Measurements from ENCODE around the gene GDF7.

The GDF7 gene

DNA sequence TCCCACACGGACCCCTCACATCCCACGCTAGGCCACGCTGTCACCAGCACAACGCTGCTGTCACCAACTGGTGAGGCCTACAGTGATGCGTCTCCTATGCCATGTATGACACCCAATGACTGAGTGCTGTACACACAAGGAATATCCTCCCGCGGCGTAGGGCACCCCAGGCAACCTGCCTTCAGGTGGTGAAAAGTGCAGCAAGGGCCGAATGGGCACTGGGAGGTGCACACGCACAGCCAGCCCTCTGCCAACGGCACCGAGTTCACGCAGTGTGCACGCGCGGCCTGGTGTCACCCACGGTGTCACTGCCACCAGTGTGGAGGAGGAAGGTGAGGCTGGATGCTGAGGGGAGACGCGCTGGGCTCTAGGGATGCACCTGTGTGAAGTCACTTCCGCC lies 20.5 kb upstream of the GDF7 start:
- DNase-seq, result no peak

DNA sequence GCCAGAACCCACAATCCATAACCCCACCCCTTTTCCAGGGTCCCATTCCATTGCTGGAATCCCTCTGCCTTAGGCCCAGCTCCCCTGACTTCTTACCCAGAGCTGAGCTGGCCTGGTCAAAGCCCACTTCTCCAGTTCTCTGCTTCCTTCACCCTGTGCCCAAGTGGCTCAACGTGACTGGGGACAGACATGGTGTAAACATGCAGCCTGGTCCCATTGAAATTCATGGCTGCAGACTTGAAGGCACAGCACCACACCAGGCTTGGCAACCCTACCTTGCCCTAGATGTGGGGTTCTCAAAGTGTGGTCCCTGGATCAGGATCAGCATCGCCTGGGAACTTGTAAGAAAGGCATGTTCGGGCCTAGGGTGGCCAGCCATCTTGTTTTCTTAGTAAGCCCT lies 19.7 kb upstream of the GDF7 start:
- no peak for DNase-seq

DNA sequence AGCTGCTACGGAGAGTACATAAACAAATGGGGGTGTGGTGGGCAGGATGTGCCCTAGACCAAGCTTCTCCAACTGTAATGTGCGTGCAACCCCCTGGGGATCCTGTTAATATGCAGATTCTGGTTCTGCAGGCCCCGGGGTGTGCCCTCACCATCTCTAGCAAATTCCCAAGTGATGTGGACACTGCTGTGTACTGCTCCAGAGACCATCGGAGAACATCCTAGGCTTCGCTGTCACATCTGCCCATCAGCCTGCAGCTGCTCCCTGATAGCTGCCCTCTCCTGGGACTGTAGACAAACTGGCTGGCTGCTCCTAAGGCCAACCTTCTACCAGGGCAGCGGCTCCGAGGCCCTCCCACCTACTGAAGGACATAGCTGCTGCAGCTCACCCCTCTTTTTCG lies 19.2 kb upstream of the GDF7 start:
- no peak for DNase-seq

DNA sequence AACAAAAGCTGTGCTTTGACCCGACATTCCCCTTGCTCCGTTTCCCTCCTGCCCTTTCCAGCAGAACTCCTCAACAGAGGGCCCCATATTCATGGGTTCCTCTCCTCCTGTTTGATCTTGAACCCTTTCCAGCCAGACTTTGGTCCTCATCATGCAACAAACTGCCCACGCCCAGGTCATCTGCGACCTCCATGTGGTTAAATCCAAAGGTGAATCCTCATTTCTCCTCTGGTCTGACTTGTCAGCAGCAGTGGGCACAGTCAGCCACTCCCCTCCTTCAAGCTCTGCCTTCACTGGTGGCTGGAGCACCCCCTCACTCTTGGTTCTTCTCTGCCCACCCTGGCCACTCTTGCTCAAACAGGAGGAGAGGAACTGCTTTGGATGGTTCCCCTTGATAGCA lies 18.7 kb upstream of the GDF7 start:
- DNase-seq, result no peak

DNA sequence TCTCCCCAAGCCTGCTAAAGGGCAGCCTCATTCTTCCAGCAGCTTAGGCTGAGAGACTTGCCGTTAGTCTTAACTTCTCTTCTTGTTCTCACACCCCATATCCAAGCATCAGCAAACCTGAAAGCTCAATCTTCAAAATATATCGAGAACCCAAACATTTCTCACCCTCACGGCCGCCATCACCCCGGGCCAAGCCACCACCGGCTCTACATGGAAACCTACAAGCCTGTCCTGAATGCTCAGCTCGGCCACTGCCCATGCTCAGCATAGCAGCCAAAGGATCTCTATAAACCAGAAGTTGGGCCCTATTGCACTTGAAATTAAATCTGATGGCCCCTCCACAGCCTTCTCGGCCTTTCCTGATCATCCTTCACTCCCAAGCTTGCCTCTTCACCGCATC lies 18.1 kb upstream of the GDF7 start:
- no peak for DNase-seq

DNA sequence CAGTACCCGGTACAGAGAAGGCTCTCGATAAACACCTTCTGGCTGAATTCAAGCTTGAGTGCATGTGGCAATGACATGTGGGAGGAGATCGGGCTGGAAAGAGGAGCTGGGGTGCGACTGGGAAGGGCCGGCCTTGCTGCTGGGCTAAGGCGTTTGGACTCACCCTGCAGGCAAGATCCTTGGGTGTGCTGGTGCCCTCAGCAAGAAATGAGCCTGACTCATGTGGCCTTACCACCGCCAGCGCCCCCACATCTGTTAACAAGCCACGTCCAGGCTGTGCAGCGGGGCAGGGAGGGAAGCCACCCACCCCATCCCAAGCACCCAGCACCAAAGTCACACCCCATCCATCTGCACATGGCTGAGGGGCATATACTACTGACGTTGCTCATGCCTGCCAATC lies 17.4 kb upstream of the GDF7 start:
- DNase-seq, result no peak

- no peak for DNase-seq
These were observed 17.0 kb upstream of the GDF7 start for GRCh38 chr2:20649976-20650375.

- peak; percentile 42 for DNase-seq
These were observed 16.5 kb upstream of the GDF7 start for GRCh38 chr2:20650393-20650876.

GRCh38 chr2:20650877-20651730 lies 15.8 kb upstream of the GDF7 start, which contains the start of gene HS1BP3:
Gene HS1BP3, minus strand, starts transcription at chr2:20651098. Its CDS starts 35 bp downstream, at chr2:20651063.
- peak; percentile 91 for DNase-seq

- DNase-seq, result no peak
These were observed 15.2 kb upstream of the GDF7 start for GRCh38 chr2:20651731-20652099.

DNA sequence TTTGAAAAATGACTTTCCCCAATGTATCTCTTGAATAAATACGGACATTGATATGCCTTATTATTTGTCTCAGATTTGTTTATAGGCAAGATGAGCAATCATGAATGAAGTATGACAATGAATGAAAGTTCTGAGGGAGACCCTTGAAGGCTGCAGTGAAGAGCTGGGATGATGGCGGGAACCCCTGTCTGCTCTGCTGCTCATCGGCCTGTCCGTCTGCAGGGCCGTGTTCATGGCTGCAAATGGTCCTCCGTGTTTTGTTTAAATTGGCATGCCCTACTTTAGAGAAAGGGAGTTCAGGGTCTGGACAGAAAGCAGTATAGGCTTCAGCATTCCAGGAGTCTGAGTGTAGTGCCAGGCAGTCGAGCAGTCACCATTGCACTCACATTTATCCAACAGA lies 14.8 kb upstream of the GDF7 start:
- DNase-seq, result no peak

GRCh38 chr2:20652673-20653575 lies 14.0 kb upstream of the GDF7 start:
- no peak for DNase-seq

DNA sequence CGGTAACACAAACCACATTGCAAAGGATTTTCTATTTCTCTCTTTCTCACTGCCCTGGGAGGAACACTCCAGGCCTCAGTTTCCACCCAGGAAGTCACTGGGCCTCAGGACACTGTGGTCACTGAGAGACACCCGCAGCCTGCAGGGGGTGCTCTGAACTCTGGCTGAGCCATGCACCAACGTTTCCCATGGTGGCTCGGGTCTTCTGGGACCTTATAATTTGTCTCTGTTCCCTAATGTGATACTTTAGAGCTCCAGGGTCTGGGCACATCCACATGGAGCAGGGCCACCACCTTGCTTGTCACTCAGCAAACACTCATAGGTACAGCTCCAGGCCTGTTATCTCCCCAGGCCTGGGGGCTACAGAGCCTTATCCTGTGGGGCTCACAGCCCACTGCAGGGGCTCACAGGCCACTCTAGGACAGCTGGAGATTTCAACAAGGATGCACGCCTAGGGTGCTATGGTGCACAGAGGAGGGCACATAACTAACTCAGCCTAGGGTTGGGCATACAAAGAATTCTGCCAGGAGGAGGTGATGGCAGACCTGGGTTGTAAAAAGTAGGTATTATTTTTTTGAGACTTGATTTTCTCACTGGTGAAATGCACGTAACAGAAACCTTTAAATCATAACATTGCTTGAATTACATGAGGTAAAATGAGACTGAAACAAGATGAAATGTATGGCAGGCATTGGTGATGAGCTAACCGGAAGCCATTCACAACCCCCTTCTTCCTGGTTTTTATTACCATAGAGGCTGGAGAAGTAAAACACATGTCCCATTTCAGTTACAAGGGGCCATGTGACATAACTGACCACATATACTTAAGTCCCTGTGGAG lies 13.0 kb upstream of the GDF7 start:
- no peak for DNase-seq

DNA sequence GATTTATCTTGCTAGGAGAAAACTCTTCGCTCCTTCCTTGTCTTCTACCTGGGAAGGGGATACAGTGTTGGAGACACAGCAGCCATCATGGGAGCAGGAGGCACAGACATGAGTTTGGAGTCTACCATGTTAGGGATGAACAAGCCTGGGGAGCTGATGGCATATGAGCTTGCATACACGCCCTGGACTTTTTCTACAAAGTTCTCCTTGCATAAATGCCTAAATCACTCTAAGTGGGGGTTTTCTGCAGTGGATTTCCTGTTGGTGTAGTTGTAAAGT lies 12.5 kb upstream of the GDF7 start:
- DNase-seq, result no peak

- DNase-seq, result no peak
These were observed 10.4 kb upstream of the GDF7 start for GRCh38 chr2:20656561-20656960.

GRCh38 chr2:20657522-20658235 lies 9.3 kb upstream of the GDF7 start:
- no peak for DNase-seq

DNA sequence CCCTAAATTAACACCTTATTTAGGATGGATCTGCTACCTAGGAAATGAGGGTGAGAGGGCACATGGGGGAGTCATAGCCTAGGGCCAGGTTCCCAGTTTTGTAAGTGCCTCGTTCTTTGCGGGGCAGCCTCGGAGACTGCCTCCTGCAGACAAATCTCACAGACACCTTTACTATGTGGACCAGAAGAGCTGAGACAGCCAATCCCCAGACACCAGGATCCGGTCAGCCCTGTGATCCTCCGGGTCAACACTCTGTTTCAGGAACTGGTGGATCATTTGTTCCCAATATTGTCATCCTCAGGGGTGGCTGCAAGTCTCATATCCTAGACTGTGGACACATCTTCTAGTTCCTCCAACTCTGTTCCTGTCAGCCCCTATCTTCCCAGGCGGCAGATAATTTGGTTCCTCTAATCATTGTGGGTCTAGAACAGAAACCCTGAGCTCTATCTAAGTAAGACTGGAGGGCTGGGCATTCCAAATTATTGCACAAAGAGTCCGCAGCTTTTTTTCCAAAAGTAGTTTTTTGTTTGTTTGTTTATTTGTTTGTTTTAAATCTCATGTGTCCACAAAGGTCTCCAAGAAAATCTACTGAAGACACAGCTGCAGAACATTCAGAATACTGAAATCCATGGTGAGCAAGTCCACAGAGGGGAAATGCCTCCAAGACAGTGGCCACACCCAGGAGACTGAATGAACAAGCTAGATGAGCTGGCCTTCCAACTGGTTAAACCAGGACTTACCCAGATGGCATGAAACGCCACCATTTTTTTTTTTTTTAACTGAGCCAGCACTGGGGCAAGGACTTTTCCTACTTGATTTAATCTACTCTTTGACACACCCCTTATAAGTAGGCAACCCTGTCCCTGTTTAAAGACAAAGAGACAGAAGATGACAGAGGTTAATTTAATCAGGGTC lies 6.2 kb upstream of the GDF7 start:
- no peak for DNase-seq

GRCh38 chr2:20661421-20662307 lies 5.3 kb upstream of the GDF7 start:
- peak; percentile 77 for DNase-seq

GRCh38 chr2:20662308-20662937 lies 4.5 kb upstream of the GDF7 start:
- DNase-seq, result no peak
